Measurements from ENCODE around the gene TRIAP1.

Gene TRIAP1

GRCh38 chr12:120468325-120468820, 22.2 kb upstream of the TRIAP1 start:
- H3K4me3 ChIP-seq (ENCODE audit: low read length) = peak overlapping the region; percentile 91
- peak; percentile 62 for DNase-seq (ENCODE audit: low read depth)
- TF ChIP-seq, protein P1, sequence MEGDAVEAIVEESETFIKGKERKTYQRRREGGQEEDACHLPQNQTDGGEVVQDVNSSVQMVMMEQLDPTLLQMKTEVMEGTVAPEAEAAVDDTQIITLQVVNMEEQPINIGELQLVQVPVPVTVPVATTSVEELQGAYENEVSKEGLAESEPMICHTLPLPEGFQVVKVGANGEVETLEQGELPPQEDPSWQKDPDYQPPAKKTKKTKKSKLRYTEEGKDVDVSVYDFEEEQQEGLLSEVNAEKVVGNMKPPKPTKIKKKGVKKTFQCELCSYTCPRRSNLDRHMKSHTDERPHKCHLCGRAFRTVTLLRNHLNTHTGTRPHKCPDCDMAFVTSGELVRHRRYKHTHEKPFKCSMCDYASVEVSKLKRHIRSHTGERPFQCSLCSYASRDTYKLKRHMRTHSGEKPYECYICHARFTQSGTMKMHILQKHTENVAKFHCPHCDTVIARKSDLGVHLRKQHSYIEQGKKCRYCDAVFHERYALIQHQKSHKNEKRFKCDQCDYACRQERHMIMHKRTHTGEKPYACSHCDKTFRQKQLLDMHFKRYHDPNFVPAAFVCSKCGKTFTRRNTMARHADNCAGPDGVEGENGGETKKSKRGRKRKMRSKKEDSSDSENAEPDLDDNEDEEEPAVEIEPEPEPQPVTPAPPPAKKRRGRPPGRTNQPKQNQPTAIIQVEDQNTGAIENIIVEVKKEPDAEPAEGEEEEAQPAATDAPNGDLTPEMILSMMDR (conservative IDR thresholded peaks at IDR 0.05; ENCODE audit: low read length) = no peak

- TF ChIP-seq, protein P1 (conservative IDR thresholded peaks at IDR 0.05; ENCODE audit: low read length) = no peak
- H3K4me3 ChIP-seq (ENCODE audit: low read length) = no peak overlapping the region
- DNase-seq (ENCODE audit: low read depth) = no peak
These were observed 21.3 kb upstream of the TRIAP1 start for GRCh38 chr12:120467439-120467838.

GRCh38 chr12:120466560-120467315, 20.6 kb upstream of the TRIAP1 start:
- no peak overlapping the region for H3K4me3 ChIP-seq (ENCODE audit: low read length)
- peak; percentile 44 for DNase-seq (ENCODE audit: low read depth)
- TF ChIP-seq, protein P1 (conservative IDR thresholded peaks at IDR 0.05; ENCODE audit: low read length) = peak; percentile 68

DNA sequence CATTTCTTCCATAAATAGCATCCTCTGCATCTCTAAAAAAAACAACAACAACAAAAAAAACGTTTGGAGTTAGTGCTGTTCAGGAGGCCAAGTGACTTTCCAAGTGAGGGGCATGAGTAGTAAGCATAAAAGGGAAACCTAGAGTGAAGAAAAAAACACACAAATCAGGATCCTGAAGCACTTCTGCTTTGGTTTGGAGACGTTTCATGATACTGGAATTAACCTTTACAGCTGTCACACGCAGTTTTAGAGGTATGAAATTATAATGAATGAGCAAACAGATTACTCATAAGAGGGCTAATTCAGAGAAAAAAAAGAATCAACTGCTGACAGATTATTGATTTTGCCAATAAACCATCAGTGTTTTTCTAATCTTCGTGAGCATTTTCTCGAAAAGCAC, 19.6 kb upstream of the TRIAP1 start:
- TF ChIP-seq, protein P1 (conservative IDR thresholded peaks at IDR 0.05; ENCODE audit: low read length) = no peak
- H3K4me3 ChIP-seq (ENCODE audit: low read length) = no peak overlapping the region
- no peak for DNase-seq (ENCODE audit: low read depth)

DNA sequence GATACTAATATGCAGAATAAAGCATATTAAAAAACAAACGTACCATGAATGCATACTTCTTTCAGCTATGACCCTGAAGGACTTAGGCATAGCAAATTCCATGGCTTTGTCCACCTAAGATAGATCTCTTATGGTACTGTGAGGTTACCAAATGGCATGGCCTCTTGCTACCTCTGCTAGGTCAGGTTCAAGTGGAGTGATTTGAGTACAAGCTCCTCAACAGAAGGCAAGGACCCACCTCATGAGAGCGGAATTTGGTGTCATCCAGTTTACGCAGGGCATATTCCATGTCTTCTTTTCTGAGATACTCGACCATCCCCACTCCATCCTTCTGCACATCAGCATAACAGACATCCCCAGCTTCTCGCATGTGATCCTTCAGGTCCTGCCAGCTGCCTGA, 17.5 kb upstream of the TRIAP1 start:
- no peak overlapping the region for H3K4me3 ChIP-seq (ENCODE audit: low read length)
- TF ChIP-seq, protein P1 (conservative IDR thresholded peaks at IDR 0.05; ENCODE audit: low read length) = no peak
- DNase-seq (ENCODE audit: low read depth) = no peak

DNA sequence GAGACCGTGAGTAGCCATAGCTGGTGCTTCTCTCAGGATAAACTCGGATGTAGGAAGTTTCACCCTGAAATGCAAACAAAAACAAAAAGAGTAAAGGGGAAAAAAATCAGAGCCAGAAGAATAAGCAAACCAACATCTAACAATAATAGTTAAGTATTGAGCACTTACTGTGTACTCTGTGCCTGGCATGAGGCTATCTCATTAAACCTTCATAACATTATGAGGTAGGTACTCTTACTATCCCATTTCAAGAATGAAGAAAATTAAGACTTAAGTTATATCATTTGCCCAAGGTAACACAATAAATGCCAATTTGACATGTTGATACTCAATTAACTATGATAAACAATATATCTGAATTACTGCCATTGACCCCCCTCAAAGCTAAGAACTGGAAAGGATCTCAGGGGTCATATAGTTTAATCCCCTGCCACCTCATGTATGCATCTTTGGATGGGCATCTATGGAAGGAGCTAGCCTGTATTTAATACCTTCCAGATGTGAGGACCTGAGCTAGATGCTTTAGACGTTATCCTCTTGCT, 16.0 kb upstream of the TRIAP1 start:
- TF ChIP-seq, protein P1 (conservative IDR thresholded peaks at IDR 0.05; ENCODE audit: low read length) = no peak
- no peak overlapping the region for H3K4me3 ChIP-seq (ENCODE audit: low read length)
- no peak for DNase-seq (ENCODE audit: low read depth)

GRCh38 chr12:120460157-120460556, 14.0 kb upstream of the TRIAP1 start:
- TF ChIP-seq, protein P1 (conservative IDR thresholded peaks at IDR 0.05; ENCODE audit: low read length) = no peak
- DNase-seq (ENCODE audit: low read depth) = no peak
- H3K4me3 ChIP-seq (ENCODE audit: low read length) = no peak overlapping the region
